WTC11 (cell line): Measurements from ENCODE around the gene S100A13.

ENCODE experiments used
- CBFB ChIP-seq: sonication (generic); formaldehyde crosslinking; IDR thresholded peaks from 2 replicates; pipeline ENCODE4 v1.8.1; 2022; ENCODE audit warnings: mild to moderate bottlenecking, low read depth, missing genetic modification reagents
- CREB1 ChIP-seq: sonication (generic); formaldehyde crosslinking; IDR thresholded peaks from 2 replicates; pipeline ENCODE4 v1.8.0; 2023; ENCODE audit warnings: mild to moderate bottlenecking, missing genetic modification reagents
- CTCF ChIP-seq: fragments of 200-600 bp; IDR thresholded peaks from 2 replicates; pipeline ENCODE4 v1.8.0; 2022; ENCODE audit warnings: antibody characterized with exemption
- E2F1 ChIP-seq: sonication (generic); formaldehyde crosslinking; IDR thresholded peaks from 2 replicates; pipeline ENCODE4 v1.8.0; 2022; ENCODE audit warnings: mild to moderate bottlenecking, missing genetic modification reagents
- E2F4 ChIP-seq: sonication (generic); formaldehyde crosslinking; IDR thresholded peaks from 2 replicates; pipeline ENCODE4 v1.8.1; 2022; ENCODE audit warnings: low read depth, mild to moderate bottlenecking, moderate library complexity, missing genetic modification reagents, borderline replicate concordance
- ESRRA ChIP-seq: sonication (generic); formaldehyde crosslinking; IDR thresholded peaks from 2 replicates; pipeline ENCODE4 v1.8.1; 2022; ENCODE audit warnings: mild to moderate bottlenecking, missing genetic modification reagents, borderline replicate concordance
- JUN ChIP-seq: sonication (generic); formaldehyde crosslinking; IDR thresholded peaks from 2 replicates; pipeline ENCODE4 v1.8.0; 2023; ENCODE audit warnings: mild to moderate bottlenecking, missing genetic modification reagents
- MAX ChIP-seq: sonication (generic); formaldehyde crosslinking; IDR thresholded peaks from 2 replicates; pipeline ENCODE4 v1.8.0; 2022; ENCODE audit warnings: mild to moderate bottlenecking, missing genetic modification reagents
- NR1H2 ChIP-seq: sonication (generic); formaldehyde crosslinking; IDR thresholded peaks from 2 replicates; pipeline ENCODE4 v1.9.0; 2021; ENCODE audit warnings: mild to moderate bottlenecking, moderate library complexity, missing genetic modification reagents
- TEAD4 ChIP-seq: sonication (generic); formaldehyde crosslinking; IDR thresholded peaks from 2 replicates; pipeline ENCODE4 v1.8.0; 2022; ENCODE audit warnings: mild to moderate bottlenecking, missing genetic modification reagents
- ZNF671 ChIP-seq: fragments of 250-450 bp; sonication (Bioruptor Pico); IDR thresholded peaks from 2 replicates; pipeline ENCODE4 v1.8.0; 2021; ENCODE audit warnings: mild to moderate bottlenecking
- TF ChIP-seq, protein P1 (sequence below): sonication (generic); formaldehyde crosslinking; IDR thresholded peaks from 2 replicates; pipeline ENCODE4 v1.8.1; 2023; ENCODE audit warnings: mild to moderate bottlenecking, missing genetic modification reagents, moderate library complexity
- TF ChIP-seq, protein P2 (sequence below): sonication (generic); formaldehyde crosslinking; IDR thresholded peaks from 2 replicates; pipeline ENCODE4 v1.8.0; 2022; ENCODE audit warnings: mild to moderate bottlenecking, missing genetic modification reagents
- TF ChIP-seq, protein P3 (sequence below): sonication (generic); formaldehyde crosslinking; IDR thresholded peaks from 2 replicates; pipeline ENCODE4 v1.8.1; 2023; ENCODE audit warnings: mild to moderate bottlenecking, missing genetic modification reagents, moderate library complexity

DNA sequence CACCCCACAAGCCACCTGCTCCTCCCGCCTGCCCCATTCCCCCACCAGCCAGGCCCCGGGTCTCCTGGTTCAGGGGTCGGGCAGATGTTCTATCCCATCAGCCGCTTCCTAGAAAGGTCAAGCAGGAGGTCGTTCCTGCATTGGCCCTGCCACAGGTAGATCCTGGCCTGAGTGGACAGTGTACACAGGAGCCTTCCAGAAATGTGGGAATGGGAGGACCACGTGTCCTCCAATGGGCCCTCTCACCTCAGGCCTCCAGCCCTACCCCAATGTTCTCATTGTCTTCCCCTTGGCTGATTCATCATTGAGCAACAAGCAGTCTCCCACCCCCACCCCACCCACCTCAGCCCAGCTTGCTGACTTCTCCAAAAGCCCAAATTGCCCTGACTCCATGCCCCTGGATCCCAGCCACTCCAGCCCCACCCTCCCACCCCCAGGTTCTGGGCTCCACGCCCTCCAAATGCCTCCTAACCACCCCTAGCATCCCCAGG lies 16.4 kb downstream of the S100A13 start:
- TF ChIP-seq ESRRA (CRISPR knock-in tag): no peak
- no peak for TF ChIP-seq NR1H2 (CRISPR knock-in tag)
- TF ChIP-seq CTCF: no peak
- TF ChIP-seq TEAD4 (CRISPR knock-in tag): no peak
- TF ChIP-seq E2F4: no peak
- TF ChIP-seq, protein P1, sequence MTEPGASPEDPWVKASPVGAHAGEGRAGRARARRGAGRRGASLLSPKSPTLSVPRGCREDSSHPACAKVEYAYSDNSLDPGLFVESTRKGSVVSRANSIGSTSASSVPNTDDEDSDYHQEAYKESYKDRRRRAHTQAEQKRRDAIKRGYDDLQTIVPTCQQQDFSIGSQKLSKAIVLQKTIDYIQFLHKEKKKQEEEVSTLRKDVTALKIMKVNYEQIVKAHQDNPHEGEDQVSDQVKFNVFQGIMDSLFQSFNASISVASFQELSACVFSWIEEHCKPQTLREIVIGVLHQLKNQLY (CRISPR knock-in tag): no peak
- no peak for TF ChIP-seq CREB1 (CRISPR knock-in tag)
- TF ChIP-seq, protein P2, sequence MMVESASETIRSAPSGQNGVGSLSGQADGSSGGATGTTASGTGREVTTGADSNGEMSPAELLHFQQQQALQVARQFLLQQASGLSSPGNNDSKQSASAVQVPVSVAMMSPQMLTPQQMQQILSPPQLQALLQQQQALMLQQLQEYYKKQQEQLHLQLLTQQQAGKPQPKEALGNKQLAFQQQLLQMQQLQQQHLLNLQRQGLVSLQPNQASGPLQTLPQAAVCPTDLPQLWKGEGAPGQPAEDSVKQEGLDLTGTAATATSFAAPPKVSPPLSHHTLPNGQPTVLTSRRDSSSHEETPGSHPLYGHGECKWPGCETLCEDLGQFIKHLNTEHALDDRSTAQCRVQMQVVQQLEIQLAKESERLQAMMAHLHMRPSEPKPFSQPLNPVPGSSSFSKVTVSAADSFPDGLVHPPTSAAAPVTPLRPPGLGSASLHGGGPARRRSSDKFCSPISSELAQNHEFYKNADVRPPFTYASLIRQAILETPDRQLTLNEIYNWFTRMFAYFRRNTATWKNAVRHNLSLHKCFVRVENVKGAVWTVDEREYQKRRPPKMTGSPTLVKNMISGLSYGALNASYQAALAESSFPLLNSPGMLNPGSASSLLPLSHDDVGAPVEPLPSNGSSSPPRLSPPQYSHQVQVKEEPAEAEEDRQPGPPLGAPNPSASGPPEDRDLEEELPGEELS (CRISPR knock-in tag): no peak
- TF ChIP-seq E2F1 (CRISPR knock-in tag): no peak
- no peak for TF ChIP-seq JUN (CRISPR knock-in tag)
- no peak for TF ChIP-seq MAX
- TF ChIP-seq CBFB: no peak
- TF ChIP-seq, protein P3, sequence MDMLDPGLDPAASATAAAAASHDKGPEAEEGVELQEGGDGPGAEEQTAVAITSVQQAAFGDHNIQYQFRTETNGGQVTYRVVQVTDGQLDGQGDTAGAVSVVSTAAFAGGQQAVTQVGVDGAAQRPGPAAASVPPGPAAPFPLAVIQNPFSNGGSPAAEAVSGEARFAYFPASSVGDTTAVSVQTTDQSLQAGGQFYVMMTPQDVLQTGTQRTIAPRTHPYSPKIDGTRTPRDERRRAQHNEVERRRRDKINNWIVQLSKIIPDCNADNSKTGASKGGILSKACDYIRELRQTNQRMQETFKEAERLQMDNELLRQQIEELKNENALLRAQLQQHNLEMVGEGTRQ: no peak
- no peak for TF ChIP-seq ZNF671 (CRISPR knock-in tag)
